NCI-H1105 treated with DMSO at 0.1 percent for 48 hours (cell line): Measurements from ENCODE around the gene YAP1.
"Not testable (repeated sequence)": the region's sequence is repeated elsewhere in the genome, so short reads cannot be mapped to it uniquely, and the experiment has no call there.

Source experiments
- DNase-seq: peaks from one replicate; lab custom pipeline; 2025; lab: John Stamatoyannopoulos, UW

Gene YAP1

GRCh38 chr11:102241026-102241425, 130.8 kb downstream of the YAP1 start:
- no peak for DNase-seq

GRCh38 chr11:102243399-102243884, 133.2 kb downstream of the YAP1 start:
- DNase-seq: no peak

- no peak for DNase-seq
Measured at GRCh38 chr11:102244681-102245409, 134.6 kb downstream of the YAP1 start.

DNA sequence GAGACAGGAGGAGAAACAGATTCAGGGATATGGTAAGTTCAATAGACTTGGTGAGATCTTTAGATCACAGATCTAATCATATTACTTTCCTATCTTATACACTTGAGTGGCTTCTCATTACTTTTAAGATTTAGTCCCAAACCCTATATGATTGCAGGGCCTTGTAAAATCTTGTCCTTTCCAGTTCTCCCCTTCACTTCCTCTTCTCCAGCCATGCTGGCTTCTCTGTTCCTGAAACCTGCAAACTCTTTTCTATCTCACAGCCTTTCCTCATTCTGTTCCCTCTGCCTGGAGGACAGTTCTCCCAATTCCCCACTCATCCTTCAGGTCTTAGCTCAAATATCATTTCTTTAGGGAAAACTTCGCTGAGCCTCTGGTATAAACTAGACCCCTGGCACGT, 141.2 kb downstream of the YAP1 start:
- DNase-seq: no peak

DNA sequence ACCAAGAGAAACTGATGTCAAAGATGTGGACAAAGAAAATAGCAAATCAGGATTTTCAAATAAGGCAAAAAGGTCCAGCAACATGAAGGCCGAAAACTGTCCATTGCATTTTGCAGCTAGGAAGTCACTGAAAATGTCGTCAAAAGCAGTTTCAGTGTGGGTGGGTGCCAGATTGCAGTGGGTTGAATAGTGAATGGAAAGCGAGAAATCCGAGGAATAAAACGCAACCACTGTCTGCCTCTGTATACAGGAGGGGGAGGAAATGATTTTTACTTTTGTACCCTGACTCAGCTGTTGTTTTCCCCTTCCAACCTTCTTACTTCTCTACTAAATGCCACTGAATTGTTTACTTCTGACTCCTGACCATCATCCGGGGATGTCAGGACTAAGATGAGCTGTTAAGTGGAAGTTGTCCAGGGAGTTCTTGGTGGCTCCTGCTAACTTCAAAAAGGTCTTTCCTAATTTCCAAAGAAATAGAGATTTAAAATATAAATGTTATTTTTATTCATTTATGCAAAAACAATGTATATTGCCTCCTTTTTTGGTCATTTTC, 142.2 kb downstream of the YAP1 start:
- no peak for DNase-seq

DNA sequence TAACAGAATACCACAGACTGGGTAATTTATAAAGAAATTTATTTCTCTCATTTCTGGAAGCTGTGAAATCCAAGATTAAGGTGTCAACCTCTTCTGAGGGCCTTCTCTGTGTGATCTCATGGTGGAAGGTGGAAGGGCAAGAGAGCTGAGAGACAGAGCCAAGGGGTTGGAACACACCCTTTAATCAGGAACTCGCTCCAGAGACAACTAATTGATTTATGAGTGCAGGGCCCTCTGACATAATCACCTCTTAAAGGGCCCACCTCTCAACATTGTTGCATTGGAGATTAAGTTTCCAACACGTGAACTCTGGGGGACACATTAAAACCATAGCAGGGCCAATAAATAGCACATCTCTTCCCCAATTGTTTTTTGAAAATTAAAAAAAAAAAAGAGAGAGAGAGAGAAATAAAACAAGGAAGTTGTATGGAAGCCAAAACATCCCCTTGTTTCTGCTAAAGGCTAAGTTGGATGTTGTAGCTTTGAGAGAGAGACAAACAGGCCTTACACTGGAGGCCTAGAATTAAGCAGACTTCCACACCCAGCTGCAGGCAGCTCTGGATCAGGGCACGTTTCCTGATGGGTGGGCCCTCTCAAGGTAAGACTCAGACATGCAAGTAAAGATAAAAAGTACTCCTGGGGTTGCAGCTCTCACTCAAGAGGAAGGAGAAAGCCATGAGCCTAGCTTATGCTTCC, 142.9 kb downstream of the YAP1 start:
- DNase-seq: peak; percentile 4

DNA sequence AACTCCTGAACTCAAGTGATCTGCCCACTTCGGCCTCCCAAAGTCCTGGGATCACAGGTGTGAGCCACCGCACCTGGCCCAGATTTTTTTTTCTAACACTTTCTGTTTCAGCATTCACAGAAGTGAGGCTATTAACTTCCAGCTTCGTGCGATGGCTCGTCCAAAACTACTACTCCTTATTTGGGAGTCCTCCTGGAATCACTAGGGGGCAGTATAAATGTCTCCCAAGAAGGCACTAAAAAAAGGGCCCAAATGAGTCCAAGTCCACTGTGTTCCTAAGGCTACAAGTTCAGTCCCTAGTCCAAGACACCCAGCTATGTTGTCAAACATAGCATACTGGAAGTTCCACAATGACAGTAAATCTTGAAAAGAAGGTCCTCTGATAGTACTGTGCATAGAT, 143.8 kb downstream of the YAP1 start:
- no peak for DNase-seq

DNA sequence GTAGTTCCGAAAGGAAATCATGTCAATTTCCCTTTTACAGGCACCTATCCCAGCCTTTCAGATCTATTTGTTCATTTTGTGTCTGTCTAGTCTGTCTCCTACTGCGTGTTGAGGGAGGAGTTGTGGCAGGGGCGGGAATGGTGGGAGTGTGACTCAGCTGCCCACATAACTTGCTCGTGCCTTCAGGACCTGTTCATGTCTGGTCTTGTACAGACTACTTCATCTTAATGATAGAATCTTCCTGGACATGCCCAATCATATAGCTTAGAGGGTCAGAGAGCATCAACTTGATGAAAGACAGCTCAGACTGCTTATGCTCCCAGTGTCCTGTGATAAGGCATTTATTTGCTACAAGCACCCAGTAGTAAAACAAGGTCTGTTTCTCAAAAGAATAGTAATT, 146.0 kb downstream of the YAP1 start:
- no peak for DNase-seq

DNA sequence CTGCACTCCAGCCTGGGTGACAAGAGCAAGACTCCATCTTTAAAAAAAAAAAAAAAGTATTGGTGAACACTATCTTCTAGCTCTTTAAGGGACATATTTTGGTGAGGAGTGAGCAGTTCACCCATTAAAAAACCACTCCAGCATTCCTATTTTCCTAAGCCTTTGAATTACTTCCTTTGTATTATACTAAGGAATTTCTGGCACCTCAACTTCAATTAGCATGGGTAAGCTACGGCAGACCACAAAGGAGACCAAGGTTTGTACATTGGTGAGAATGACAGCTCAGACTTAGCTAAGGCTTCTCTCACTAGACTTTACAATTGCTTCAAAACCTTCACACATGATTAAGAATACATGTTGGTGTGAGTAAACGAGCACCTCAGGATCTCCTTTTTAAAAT, 150.0 kb downstream of the YAP1 start:
- DNase-seq: no peak

- DNase-seq: no peak
Measured at GRCh38 chr11:102263379-102264003, 153.2 kb downstream of the YAP1 start.

DNA sequence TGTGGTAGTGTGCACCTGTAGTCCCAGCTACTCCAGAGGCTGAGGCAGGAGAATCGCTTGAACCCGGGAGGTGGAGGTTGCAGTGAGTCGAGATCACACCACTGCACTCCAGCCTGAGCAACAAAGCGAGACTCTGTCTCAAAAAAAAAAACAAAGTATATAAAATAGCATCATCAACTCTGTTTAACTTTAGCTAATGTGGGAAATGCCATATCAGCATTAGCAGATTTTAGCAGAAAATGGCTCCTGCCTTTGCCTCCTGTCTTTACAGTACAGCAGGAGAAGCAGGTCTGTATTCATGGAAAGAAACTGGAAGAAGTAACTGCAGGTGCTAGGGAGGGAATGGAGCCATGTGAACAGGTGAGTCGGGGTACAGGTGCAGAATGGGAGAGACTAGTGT, 154.5 kb downstream of the YAP1 start:
- not testable (repeated sequence) for DNase-seq

GRCh38 chr11:102266099-102266498, 155.9 kb downstream of the YAP1 start:
- DNase-seq: no peak

DNA sequence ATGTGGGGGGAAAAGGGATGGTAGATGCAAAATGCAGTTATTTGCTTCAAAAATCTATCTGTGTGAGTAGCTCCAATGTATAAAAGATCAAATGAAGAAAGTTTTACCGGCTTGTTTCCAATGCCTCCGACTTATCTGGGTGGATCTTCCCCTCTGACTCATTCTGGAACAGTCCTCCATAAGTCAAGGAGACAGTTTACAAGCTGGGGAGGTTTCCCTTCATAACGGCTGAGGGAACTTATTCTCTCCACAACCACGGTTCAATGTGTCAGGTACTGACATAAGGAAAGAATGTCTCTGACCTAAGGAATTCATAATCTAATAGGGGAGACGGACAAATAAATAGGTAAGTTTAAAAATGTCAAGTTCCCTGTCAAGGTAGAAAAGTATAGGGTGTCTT, 157.4 kb downstream of the YAP1 start:
- DNase-seq: no peak

- peak; percentile 89 for DNase-seq
Measured at GRCh38 chr11:102268083-102268984, 158.1 kb downstream of the YAP1 start.

DNA sequence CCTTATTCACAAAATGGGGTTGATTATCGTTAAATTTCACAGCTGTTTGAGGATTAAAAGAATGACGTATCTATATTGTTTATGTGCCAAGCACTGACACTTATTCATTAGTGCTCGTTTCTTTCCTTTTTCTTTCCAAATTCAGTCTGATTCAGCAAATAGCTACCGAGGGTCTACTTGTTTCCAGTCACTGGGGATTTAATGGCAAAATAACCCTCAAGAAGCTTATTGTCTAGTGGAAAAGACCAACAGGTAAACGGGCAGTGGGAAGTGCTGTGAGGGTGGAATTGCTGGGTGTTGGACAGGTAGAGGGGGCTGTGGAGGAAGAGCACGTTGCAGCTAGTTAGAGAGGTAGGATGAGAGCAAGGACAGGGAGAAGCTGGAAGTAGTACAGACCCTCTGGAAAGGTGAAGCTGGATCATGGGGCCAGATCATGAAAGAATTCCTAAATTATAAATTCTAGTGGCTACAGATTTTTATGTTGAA, 158.8 kb downstream of the YAP1 start:
- DNase-seq: no peak

DNA sequence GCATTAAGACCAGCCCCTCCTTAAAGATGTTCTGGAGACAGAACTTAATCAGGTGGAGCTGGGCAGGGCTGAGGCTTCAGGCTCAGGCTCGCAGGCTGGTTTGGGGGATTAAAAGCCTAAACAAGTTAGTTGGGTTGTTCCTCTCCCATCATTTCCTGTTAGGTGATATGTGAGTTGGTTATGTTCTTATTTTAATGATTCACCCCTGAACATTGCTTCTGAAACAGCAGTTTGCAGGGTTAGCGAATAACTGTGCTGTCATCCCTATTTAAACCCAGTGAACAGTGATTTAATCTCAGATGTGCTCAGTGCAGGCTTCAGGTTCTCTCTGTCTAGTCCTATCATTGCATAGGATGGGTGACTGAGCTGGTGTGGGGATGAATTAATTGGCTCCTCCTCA, 159.7 kb downstream of the YAP1 start:
- no peak for DNase-seq

DNA sequence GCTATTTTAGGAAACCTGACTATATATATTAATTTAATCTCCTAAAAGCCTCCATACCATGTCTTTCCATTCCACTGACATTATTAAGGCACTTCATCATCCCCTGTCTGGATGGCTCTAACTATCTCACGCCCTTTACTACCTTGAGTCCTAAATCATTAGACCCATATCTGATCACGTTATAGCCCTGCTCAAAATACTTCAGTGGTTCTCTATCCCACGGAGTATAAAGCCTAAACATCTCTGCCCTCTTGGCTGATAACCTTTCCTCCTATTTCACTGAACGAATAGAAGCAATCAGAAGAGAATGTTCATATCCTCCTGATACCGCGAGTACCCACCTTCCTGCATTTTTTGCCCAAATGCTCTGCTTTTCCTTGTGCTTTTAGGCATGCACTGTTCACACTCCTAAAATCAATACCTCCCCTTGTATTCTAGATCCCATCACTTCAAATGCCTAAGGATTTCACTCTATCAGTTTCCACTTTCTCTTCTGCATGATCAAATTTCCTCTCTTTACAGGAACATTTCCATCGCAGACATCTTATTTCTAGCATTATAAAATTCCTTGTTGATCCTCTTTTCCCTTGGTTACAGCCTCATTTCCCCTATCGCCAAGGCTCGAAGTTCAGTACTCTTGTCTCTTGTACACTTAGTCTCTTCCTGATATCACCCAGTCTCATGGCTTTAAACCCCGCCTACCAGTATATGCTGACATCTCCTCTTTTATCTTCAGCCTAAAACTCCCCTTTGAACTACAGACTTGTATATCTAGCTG, 162.0 kb downstream of the YAP1 start:
- DNase-seq: no peak

GRCh38 chr11:102274628-102275027, 164.4 kb downstream of the YAP1 start:
- no peak for DNase-seq

DNA sequence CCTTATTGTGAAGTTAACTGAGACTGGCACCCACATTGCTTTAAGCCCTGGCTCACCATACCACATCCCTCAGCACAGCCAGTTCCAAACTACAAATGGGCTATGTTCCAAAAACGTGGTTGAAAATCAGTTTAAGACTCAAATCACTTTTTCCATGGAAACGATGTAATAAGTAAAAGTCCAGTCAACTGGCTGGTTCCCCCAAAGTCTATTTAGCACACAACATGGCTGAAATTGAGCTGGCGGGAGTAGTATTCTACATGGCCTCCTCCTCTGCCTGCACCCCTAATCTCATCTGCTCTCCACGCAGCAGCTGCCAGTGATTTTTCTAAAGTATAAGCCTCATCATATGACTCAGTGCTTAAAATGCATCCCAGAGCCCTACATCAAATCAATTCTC, 166.1 kb downstream of the YAP1 start:
- no peak for DNase-seq

- DNase-seq: no peak
Measured at GRCh38 chr11:102276783-102277182, 166.5 kb downstream of the YAP1 start.

DNA sequence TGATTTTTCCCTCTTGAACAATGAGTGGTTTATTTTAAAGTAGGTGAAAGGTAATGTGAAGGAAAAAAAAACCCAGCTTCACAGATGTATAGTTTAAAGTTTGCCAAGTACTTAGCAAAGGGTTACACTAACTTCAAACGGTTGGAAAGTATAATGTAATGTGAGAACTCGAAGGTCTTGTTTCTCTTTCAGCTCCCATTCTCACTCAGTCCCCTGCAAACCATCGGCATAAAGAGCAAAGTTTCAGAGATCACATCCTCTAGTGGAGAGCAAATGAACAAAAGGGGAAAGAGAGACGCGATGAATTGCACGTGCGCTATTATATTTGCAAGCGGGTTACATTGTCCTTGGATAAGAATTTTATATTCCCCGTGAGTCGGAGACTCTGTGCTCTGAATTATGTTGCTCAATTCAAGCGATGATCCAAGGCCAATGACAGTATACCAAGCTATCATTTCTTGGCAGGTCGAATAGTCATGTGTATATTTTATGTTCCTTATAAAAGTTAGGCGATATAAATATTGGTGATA, 169.5 kb downstream of the YAP1 start:
- DNase-seq: peak; percentile 26
